Measurements from ENCODE around the gene KIFAP3. TPM values are rescaled to one million over a fixed set of nuclear protein-coding genes. Genes with fewer than 3 reads are reported as not detected.
"Not testable (repeated sequence)": the region's sequence is repeated elsewhere in the genome, so short reads cannot be mapped to it uniquely, and the experiment has no call there.

The KIFAP3 gene
- total and polyA plus RNA-seq, 2 donors (not counting 1 experiment from before 2014, with no cell fraction given), result 3.7 to 14.9 TPM

- Histone ChIP-seq H3K27ac (ENCODE audit: low read length in 2 of 2) (no peak overlapping the region), H3K4me2 (replicated peaks; ENCODE audit: low read depth, low read length, poor library complexity, severe bottlenecking) (no peak overlapping the region), H3K4me1 (ENCODE audit: control insufficient read depth in 2 of 2, insufficient read depth in 2 of 2, low read length in 2 of 2) (no peaks in the 10 kb centered on the region), H3K9me3 (ENCODE audit: control extremely low read depth in 1 of 3, control insufficient read depth in 2 of 3, insufficient read depth in 1 of 3, low read length in 2 of 3) (no peaks in the 10 kb centered on the region), H3K9ac (ENCODE audit: low read length) (no peak overlapping the region), H3K4me3 (ENCODE audit: control extremely low read depth in 1 of 5, extremely low read depth in 1 of 5, insufficient read depth in 1 of 5, low read depth in 2 of 5, low read length in 4 of 5) (no peak overlapping the region), H3K36me3 (replicated peaks in 1 of 2; ENCODE audit: control extremely low read depth in 1 of 2, control insufficient read depth in 1 of 2, extremely low read depth in 1 of 2, insufficient read depth in 2 of 2, low read length in 1 of 2) (peaks cover 0 to 3% of the 10 kb centered on the region in 2 experiments), H3K79me2 (ENCODE audit: control insufficient read depth, insufficient read depth, low read length) (no peaks in the 10 kb centered on the region), H4K20me1 (ENCODE audit: control insufficient read depth, insufficient read depth, low read length, poor library complexity, severe bottlenecking) (no peaks in the 10 kb centered on the region), H3K27me3 (replicated peaks in 1 of 4; ENCODE audit: control extremely low read depth in 1 of 4, control insufficient read depth in 3 of 4, insufficient read depth in 4 of 4, low read length in 3 of 4) (no peaks in the 10 kb centered on the region), H2AFZ (ENCODE audit: insufficient read depth, low read depth, low read length, poor library complexity, severe bottlenecking) (no peak overlapping the region)
- TF ChIP-seq CTCF (IDR thresholded peaks at IDR 0.05) (no peak), EZH2 (IDR thresholded peaks at IDR 0.05; ENCODE audit: borderline replicate concordance, insufficient read depth, low read depth, low read length, poor library complexity, severe bottlenecking) (no peak)
- 67% methylated on average over 1 of the region's 1 CpG for WGBS (ENCODE audit: insufficient coverage)
- ChIA-PET POLR2A (no interaction called here), CTCF (no interaction called here)
- no peak for ATAC-seq (ENCODE audit: low read depth)
- Mint-ChIP-seq H3K4me3 (no peak overlapping the region), H3K9me3 (ENCODE audit: insufficient read depth) (no peaks in the 10 kb centered on the region), H3K27me3 (no peaks in the 10 kb centered on the region), H3K27ac (no peak overlapping the region), H3K4me1 (no peaks in the 10 kb centered on the region)
- no peak for DNase-seq
- intact Hi-C loops (cut with micrococcal nuclease), result no loop called here
These were observed 155.6 kb downstream of the KIFAP3 start for GRCh38 chr1:169918927-169919326.

GRCh38 chr1:169918220-169918619 lies 156.3 kb downstream of the KIFAP3 start:
- H3K9me3 Mint-ChIP-seq (ENCODE audit: insufficient read depth); H3K4me3 ChIP-seq (ENCODE audit: control extremely low read depth in 1 of 5, extremely low read depth in 1 of 5, insufficient read depth in 1 of 5, low read depth in 2 of 5, low read length in 4 of 5); H3K4me1 ChIP-seq (ENCODE audit: control insufficient read depth in 2 of 2, insufficient read depth in 2 of 2, low read length in 2 of 2); H3K27ac Mint-ChIP-seq; H3K36me3 ChIP-seq (replicated peaks in 1 of 2; ENCODE audit: control extremely low read depth in 1 of 2, control insufficient read depth in 1 of 2, extremely low read depth in 1 of 2, insufficient read depth in 2 of 2, low read length in 1 of 2); H3K4me1 Mint-ChIP-seq; H3K79me2 ChIP-seq (ENCODE audit: control insufficient read depth, insufficient read depth, low read length); DNase-seq; intact Hi-C loops (cut with micrococcal nuclease); H3K9ac ChIP-seq (ENCODE audit: low read length); H3K4me3 Mint-ChIP-seq; H3K27me3 Mint-ChIP-seq; H3K9me3 ChIP-seq (ENCODE audit: control extremely low read depth in 1 of 3, control insufficient read depth in 2 of 3, insufficient read depth in 1 of 3, low read length in 2 of 3); ATAC-seq (ENCODE audit: low read depth); CTCF ChIA-PET; H2AFZ ChIP-seq (ENCODE audit: insufficient read depth, low read depth, low read length, poor library complexity, severe bottlenecking); POLR2A ChIA-PET; H3K27me3 ChIP-seq (replicated peaks in 1 of 4; ENCODE audit: control extremely low read depth in 1 of 4, control insufficient read depth in 3 of 4, insufficient read depth in 4 of 4, low read length in 3 of 4); H3K27ac ChIP-seq (ENCODE audit: low read length in 2 of 2); H3K4me2 ChIP-seq (replicated peaks; ENCODE audit: low read depth, low read length, poor library complexity, severe bottlenecking); H4K20me1 ChIP-seq (ENCODE audit: control insufficient read depth, insufficient read depth, low read length, poor library complexity, severe bottlenecking): not testable (repeated sequence)
- 97% methylated on average over 5 of the region's 9 CpGs for WGBS (ENCODE audit: insufficient coverage)
